Measurements from ENCODE around the gene NEDD9.

The NEDD9 gene

GRCh38 chr6:11276911-11277274 is 44.4 kb upstream of the NEDD9 start:
- no peak for DNase-seq (ENCODE audit: low read depth)

DNA sequence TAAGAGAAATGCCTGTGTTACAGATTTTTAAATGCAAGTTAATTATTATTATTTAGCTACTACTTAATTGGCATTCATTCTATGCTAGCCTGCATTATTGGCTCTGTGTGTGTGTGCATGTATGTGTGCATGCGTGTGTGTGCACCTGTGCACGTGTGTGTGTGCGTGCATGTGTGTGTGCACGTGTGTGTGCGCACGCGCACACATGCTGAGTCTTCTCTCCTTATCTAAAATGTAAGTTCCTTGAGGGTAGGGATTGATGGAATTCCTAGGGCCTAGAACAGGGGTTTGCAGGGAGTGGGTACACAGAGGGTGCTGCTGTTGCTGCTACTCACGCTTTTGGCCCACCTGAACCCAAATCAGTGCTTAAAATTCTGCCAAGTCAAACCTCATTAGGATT is 43.8 kb upstream of the NEDD9 start:
- TF ChIP-seq, protein P1, sequence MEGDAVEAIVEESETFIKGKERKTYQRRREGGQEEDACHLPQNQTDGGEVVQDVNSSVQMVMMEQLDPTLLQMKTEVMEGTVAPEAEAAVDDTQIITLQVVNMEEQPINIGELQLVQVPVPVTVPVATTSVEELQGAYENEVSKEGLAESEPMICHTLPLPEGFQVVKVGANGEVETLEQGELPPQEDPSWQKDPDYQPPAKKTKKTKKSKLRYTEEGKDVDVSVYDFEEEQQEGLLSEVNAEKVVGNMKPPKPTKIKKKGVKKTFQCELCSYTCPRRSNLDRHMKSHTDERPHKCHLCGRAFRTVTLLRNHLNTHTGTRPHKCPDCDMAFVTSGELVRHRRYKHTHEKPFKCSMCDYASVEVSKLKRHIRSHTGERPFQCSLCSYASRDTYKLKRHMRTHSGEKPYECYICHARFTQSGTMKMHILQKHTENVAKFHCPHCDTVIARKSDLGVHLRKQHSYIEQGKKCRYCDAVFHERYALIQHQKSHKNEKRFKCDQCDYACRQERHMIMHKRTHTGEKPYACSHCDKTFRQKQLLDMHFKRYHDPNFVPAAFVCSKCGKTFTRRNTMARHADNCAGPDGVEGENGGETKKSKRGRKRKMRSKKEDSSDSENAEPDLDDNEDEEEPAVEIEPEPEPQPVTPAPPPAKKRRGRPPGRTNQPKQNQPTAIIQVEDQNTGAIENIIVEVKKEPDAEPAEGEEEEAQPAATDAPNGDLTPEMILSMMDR (conservative IDR thresholded peaks at IDR 0.05; ENCODE audit: control insufficient read depth, insufficient read depth, low read depth, low read length), result no peak
- H3K4me3 ChIP-seq (ENCODE audit: control insufficient read depth, low read depth, low read length), result no peak overlapping the region
- DNase-seq (ENCODE audit: low read depth), result no peak

More at GRCh38 chr6:11276911-11277274, 44.4 kb upstream of the NEDD9 start:
- TF ChIP-seq, protein P1 (conservative IDR thresholded peaks at IDR 0.05; ENCODE audit: control insufficient read depth, insufficient read depth, low read depth, low read length), result no peak
- H3K4me3 ChIP-seq (ENCODE audit: control insufficient read depth, low read depth, low read length), result no peak overlapping the region

- no peak for DNase-seq (ENCODE audit: low read depth)
- TF ChIP-seq, protein P1 (conservative IDR thresholded peaks at IDR 0.05; ENCODE audit: control insufficient read depth, insufficient read depth, low read depth, low read length), result no peak
Measured at GRCh38 chr6:11275598-11275997, 43.1 kb upstream of the NEDD9 start.

DNA sequence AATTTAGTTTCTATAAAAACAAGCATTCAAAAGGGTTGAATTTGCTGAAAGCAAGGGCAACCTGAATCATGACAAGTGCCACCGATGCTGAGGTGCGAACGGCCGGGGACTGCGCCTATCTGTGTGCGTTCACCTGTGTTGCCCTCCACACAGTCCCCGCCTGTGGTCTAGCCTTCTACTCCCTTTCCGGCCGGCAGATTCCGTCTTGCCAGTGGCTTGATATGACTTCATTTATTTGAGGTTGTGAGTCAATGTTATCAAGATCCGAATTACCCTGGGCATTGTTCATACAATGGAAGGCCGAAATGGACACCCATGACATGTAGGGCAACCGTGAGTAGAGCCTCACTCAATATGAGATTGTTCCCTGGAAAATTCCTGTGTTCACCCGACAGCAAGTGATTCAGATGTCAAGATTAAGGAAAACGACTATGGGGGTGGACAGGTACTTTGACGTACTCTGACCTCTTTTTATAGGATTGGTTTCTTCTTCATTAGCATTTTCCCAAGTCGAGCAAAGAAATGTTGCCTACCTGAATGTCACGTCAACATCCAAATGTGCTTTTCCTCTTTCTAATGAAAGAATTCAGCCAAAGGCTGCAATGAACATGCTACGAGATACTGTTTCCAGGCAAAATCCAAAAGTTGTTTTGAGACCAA is 41.1 kb upstream of the NEDD9 start:
- TF ChIP-seq, protein P1 (conservative IDR thresholded peaks at IDR 0.05; ENCODE audit: control insufficient read depth, insufficient read depth, low read depth, low read length), result no peak
- no peak for DNase-seq (ENCODE audit: low read depth)
- no peak overlapping the region for H3K4me3 ChIP-seq (ENCODE audit: control insufficient read depth, low read depth, low read length)

More at GRCh38 chr6:11275598-11275997, 43.1 kb upstream of the NEDD9 start:
- no peak overlapping the region for H3K4me3 ChIP-seq (ENCODE audit: control insufficient read depth, low read depth, low read length)

DNA sequence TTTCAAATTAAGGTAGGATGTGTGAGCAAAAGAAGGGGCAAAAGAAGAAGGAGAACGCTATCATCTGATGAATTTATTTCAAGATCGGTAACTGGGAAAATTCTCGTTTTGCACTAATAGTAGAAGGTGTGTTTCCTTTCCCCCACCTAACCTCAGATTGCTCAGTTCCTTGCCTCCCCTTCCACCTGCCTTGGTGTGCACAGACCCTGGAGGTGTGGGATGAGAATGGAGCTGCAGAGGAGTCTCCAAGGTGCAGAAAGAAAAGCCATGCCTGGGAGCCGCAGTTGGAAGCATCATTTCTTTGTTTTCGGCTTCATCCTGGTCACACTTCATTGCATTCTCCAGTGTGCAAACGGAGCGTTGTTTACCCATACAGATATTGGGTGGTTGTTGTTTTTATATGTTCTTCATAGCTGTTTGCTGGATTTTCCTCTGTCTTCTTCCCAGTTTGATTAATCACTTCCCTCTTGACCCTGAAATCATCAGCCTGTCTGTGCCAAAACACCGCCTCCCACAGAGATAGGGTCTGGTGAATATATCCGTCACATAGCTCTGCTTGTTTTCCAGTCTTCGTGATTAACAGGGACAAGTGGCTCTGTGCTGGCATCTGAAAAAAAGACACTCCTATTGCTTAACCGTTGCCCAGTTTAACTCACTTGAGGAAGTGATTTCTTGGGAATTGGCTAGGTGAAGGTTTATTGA is 40.2 kb upstream of the NEDD9 start:
- no peak for DNase-seq (ENCODE audit: low read depth)
- no peak overlapping the region for H3K4me3 ChIP-seq (ENCODE audit: control insufficient read depth, low read depth, low read length)

DNA sequence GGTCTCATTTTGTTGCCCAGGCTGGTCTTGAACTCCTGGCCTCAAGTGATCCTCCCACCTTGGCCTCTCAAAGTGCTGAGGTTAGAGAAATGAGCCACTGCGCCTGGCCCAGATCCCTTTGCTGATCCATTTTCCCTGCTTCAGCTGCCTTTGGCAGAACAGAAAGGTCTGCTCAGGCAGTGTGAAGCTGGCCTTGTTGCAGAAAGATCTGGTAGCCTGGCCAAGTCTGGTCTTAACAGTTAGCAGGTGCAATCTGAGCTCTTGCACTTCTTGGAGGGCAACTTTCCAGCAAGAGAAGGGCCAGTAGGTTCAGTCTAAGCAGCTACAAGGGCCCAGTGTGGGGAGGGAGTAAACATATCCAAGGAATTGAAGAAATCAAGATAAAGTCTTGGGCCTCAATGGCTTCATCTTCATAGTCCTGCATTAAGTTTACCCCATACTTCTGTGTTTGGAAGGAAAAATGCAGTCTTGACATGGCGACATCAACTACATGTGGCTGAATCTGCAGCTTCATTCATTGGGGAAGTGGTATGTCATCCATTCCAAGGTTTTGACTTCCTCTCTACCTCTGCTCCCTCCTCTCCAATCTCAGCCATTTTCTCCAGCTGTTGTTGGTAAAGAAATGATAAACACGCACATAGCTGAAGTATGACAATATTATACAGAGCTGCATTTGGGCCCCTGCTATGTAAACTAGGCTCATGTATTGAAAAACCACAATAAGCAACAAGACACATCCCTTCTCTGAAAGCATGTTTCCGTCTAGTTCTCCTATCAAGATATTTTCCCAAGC is 39.0 kb upstream of the NEDD9 start:
- H3K4me3 ChIP-seq (ENCODE audit: control insufficient read depth, low read depth, low read length), result no peak overlapping the region
- TF ChIP-seq, protein P1 (conservative IDR thresholded peaks at IDR 0.05; ENCODE audit: control insufficient read depth, insufficient read depth, low read depth, low read length), result no peak
- DNase-seq (ENCODE audit: low read depth), result no peak

More for the DNA sequence above, 40.2 kb upstream of the NEDD9 start:
- TF ChIP-seq, protein P1 (conservative IDR thresholded peaks at IDR 0.05; ENCODE audit: control insufficient read depth, insufficient read depth, low read depth, low read length), result no peak
